HG03571 (cell line): ENCODE results near the gene CEP350.

Experiments used
- ATAC-seq: cut with Tn5 transposase; IDR thresholded peaks from one replicate; pipeline ENCODE4 v1.9.1; 2021; ENCODE audit not compliant: unreplicated experiment

Gene CEP350

DNA sequence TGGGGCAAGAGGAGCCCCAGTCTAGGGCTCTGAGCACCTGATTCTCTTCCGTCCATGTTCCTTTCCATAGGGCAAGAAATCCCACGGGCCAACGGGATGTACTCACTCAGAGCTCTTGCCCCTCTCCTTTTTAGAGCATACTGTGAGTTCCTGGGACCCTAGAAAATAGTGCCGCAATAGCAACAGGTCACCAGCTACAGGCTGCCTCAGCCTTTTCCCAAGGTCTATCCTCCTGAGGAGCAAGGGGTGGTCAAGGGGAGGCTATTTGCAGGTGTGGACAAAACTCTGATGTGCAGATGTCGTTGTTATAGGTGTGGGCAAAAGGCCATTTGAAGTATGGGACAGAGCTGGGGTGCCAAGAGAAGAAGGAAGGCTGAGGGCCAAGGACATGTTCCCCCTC lies 198.4 kb downstream of the CEP350 start:
- no peak for ATAC-seq

DNA sequence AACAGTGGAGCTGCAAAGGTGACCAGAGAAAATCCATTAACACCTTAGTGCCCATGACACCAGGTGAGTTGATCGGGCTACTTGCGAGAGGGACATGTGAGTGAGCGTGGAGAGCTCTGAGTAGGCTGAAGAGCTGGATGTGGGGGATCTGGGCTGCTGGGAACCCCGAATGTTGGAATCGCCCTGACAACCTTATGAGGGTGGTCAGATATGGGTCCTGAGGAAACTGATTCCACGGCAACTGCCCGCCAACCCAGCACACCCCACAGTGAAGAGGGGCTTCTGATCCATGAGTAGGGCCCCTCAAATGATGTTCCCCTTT lies 199.4 kb downstream of the CEP350 start:
- no peak for ATAC-seq

GRCh38 chr1:180154325-180155181 lies 199.9 kb downstream of the CEP350 start, which contains the start of gene QSOX1:
TSS of gene QSOX1 (plus strand) at chr1:180154869. CDS start at chr1:180154908, 39 bp downstream.
- ATAC-seq: peak; percentile 93

DNA sequence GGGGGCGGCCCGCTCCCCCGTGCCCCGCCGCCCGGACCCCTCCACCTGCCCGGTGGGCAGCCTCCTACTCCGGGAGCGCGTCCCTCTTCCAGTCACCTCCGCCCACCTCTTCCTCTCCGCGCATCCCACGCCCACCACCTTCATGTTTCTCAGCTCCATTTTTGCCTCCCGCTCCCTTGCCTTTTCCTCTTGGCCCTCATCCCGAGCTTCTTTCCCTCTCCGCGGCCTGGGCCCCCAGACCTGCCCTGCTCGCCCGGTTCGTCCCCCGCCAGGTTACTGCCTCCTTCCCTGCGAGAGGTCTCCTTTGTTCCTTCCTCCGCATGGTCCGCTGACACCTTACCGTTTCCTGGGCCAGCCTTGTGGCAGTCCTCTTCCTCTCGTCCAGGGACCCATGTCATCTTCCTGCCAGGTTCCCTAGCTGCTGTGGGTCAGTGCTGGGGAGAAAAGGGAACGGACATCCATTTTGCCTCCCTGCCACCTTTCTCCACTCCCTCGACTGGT lies 200.6 kb downstream of the CEP350 start:
- no peak for ATAC-seq

- no peak for ATAC-seq
These were observed 201.6 kb downstream of the CEP350 start for GRCh38 chr1:180156201-180156600.

GRCh38 chr1:180156631-180157091 lies 202.1 kb downstream of the CEP350 start:
- no peak for ATAC-seq

GRCh38 chr1:180157108-180157507 lies 202.5 kb downstream of the CEP350 start:
- ATAC-seq: no peak

- no peak for ATAC-seq
These were observed 203.0 kb downstream of the CEP350 start for GRCh38 chr1:180157576-180158057.

GRCh38 chr1:180158149-180159147 lies 203.8 kb downstream of the CEP350 start:
- no peak for ATAC-seq

DNA sequence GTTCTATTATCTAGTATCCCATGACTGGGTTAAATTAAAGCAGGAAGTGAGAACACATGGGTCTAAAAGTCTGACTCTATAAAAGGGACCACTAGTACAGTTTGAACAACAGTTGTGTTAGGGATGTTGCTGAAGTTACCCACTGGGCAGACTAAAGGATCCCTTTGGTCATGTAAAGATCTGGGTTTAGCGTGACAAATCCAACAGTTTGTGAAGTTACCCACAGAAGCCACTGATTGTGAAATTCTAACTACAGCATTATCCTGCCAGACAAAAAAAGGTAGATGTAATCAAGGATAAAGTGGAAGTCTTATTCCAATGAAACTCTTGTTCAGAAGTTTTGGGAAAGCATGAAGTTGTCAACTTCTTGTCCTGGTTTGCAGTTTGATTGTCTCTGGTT lies 205.7 kb downstream of the CEP350 start:
- no peak for ATAC-seq

GRCh38 chr1:180163041-180163440 lies 208.4 kb downstream of the CEP350 start:
- no peak for ATAC-seq
